Anterior cingulate cortex (tissue), 58 donors: ENCODE results near the gene DAPK1.
"Not testable (repeated sequence)": the region's sequence is repeated elsewhere in the genome, so short reads cannot be mapped to it uniquely, and the experiment has no call there.

Experiments
- DNase-seq, 58 donors: peaks; one replicate each; lab custom pipeline; 2025; lab: John Stamatoyannopoulos, UW

The DAPK1 gene

DNA sequence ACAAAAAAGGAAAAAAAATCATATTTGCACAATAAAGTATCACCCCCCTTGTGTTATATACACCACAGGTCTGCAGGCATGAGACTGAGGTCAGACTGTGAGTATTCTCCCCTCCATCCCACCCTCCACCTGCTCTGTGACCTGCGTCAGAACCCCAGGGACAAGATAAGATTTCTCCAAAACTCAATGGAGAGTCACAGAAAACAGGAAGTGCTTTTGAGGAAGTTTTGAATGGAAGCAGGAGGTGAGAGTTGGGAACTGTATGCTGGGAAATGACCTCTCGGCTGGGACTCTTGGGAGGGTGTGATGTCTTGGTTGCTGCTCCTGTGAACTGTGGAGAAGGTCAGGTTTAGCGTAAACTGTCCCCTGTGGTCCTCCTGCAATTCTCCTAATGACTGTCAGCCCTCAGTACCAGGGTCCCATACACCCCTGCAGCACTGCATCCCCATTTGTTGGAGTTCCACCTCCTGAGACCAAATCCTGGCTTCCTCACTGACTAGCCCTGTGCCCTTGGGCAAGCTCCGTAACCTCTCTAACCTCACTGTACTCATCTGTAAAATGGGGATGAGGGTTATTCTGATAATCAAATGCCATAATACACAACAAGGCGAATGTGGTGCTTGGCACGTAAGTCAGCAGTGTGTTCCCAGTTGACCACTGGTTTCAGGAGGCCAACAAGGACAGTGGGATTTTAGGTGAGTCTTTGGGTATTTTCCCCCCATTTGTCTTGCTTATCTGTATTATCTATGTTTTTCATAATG lies 221.4 kb downstream of the DAPK1 start:
- DNase-seq: no peak

DNA sequence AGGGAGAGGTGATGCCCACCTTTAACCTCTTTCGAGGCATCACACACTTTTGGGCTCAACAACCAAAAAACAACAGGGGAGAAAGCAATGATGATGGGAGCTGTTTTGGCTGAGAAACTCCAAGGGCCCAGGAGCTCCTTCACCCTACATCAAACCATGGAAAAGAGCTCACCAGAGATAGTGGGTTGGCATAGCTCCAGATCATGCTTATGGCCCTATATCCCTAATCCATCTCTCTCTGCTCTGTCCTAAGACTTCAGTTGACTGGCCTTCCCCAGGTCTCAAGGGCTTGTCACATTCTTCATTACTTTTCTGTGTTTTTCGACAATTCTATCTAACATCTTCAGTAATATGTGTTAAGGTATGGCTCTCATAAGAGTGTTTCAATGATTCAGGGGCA lies 222.5 kb downstream of the DAPK1 start:
- DNase-seq: no peak

DNA sequence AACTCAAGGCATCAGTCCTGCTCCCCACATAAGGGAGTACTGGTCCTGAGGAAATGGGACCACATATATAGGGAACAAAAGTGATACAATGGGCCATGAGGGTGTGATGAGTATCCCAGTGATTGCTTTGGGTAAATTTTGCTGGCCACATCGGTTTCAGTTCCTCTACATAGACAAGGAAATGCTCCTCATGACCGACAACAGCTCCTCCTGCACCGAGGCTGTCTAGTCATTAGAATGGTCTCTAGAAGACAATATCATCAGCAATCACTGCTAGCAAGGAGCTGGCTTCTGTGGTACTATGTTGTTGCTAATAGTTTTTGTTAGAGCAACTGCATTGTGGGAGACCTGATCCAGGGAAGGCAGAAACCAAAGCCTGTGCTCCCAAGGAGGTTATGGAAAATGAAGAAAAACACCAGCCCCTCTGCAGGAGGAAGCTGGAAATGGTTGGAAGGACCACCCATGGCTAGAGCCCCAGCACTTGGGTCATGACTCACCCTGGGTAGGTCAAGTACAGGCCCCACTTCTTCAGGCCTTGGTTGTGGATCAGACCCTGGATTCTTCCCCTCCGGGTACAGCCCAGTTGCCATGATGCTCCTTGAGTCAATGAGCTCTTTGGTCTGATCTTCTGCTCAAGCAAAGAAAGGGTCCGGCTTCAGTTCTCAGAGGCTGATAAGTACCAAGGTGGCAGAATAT lies 224.9 kb downstream of the DAPK1 start:
- peak in 8 of 58 donors; percentile 11 to 45 (median 23) for DNase-seq

DNA sequence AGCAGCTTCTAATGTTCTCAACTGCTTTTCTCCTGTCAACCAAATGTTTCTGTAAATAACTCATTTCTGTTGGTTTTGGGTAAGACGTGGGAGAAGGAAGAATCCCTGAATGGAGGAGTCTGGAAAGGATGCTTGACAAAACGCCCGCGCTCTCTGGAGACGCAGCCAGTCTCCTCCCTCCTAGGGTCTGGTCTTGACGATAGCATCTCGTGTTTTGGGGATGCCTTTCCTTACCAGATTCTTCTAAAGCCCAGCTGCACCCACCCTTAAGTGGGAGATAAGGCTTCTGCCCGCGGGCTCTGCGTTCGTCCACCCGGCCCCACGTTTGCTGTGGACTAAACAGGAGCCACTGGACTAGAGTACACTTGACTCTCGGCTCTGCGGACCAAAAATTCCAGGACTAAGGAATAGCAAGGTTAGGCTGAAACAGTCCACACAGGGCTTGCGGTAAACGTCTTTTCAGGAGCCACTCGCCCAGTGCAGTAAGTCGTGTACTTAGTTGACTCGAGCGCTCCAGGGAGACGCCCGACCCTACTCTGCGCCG lies 227.8 kb downstream of the DAPK1 start:
- peak in 44 of 58 donors; percentile 23 to 86 (median 64) for DNase-seq

DNA sequence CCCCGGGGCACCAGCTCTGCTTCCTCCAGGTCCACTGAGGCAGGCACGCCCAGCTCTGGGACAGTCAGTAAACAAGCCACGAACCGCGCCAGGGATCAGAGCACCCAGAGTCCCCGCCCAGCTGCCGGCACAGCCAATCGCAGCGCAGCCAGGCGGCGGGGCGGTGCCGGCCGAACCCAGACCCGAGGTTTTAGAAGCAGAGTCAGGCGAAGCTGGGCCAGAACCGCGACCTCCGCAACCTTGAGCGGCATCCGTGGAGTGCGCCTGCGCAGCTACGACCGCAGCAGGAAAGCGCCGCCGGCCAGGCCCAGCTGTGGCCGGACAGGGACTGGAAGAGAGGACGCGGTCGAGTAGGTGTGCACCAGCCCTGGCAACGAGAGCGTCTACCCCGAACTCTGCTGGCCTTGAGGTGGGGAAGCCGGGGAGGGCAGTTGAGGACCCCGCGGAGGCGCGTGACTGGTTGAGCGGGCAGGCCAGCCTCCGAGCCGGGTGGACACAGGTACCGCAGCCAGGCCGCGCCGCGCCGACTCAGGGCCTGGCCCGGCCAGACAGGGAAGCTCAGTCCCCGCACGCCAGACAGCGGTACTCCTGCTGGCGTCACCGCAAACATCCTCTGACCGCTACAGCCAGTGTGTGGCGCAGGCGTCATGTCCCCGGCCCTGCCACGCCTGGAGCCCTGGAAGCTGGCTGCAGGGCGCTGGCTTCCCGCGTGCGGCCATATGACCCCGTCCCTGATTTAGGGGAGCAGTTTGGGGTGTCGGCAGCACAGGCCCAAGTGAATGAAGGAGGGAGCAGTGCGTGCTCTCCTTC lies 228.4 kb downstream of the DAPK1 start, which contains the start of gene CTSL:
Gene CTSL (plus strand): TSS at position 220 of the 810 bp plus-strand sequence. CDS start 1,485 bp downstream, outside the sequence.
- DNase-seq: peak; percentile 65 to 97 (median 91)

DNA sequence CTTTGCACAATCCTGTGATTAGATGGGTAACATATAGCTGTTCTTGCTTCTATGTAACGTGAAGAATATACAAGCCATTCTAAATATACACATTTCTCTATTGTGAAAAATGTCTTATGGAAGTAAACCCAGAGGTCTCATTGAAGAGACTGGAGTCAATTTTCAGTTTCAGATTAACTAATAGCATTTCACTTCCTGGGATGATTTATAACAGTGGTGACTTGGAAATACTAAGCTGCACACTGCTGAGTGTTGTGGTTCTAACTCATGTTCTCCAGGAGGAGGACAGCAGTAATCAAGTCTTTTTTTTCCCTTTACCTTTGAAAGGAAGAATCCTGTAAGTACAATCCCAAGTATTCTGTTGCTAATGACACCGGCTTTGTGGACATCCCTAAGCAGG lies 231.6 kb downstream of the DAPK1 start:
- DNase-seq: no peak

DNA sequence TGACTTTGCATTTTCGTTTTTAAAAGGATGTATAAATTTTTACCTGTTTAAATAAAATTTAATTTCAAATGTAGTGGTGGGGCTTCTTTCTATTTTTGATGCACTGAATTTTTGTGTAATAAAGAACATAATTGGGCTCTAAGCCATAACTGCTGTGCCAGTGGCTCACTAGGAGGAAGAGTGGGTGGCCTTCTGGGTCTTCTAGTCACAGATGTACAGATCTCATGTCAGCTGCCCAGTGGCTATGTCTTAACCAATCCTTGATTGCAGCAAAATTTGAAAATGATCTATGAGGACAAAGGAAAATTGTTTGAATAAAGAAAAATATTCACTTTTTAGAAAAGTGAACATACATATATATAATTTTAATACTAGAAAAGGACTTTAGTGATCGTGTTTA lies 233.7 kb downstream of the DAPK1 start:
- DNase-seq: no peak

DNA sequence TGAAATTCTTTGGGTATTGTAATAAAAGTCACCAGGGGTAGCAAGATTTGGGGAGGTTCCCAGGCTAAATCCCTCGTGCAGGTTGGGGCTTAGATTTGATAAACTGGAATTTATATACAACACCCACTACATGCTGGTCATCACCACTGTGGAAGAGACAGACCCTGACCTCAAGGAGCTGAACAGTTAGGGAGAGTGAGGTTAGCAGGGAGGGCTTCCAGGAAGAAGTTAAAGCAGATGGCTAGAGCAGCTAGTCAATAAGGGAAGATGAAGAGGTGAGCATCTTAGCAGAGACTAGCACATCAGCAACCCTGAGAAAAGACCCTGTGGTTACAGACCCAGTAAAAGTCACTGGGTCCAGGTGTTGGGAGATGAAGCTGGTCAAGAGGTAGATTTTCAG lies 234.7 kb downstream of the DAPK1 start:
- DNase-seq: no peak

DNA sequence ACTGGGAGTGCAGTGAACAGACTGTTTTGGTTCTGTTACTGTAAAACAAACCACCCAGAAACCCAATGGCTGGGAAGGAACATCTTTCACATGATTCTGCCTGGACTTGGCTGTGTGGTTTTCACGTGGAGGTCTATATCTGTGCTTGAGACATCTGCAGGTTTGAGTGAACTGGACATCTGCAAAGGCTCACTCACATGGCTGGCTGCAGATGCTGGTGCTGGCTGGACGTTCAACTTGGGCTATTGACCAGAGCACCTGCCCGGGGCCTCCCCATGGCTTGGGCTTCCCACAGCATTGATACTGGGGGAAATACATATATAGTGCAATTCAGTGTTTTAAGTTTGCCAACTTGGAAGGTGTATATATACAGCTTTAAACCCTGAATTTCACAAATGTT lies 235.1 kb downstream of the DAPK1 start:
- no peak for DNase-seq

DNA sequence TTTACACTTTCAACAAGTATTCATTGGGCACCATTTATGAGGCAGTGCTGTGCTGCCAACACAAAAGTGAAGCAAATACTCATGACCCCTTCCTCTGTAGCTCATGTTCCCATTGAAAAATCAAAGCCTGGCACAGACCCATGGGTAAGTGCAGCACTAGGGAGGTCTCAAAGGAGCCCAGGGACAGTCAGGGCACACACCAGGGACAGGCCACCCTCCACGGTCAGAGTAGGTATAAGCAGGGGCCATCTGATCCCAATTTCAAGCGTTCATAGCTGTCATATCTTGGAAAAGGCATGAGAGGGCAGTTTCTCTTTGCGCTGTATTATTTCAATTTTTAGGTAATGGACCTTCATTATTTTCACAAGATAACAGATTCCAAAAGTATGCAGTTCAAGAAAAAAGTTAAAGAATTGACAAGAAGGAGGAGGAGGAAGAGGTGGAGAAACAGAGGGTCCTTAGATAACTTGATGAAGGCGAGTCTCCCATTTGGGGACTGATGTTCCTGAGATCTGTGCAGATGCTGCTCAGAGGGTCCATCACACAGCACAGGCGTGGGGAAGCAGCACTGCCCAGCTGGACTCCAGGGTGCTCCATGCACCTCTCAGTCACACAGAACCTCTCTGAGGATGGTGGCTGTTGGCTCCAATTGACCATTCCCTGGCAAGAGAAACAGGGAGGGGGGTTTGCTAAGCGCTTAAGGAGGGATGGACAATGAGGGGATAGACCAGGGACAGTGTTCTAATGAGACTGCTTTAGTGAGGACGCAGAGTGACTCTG lies 235.8 kb downstream of the DAPK1 start:
- DNase-seq: no peak

DNA sequence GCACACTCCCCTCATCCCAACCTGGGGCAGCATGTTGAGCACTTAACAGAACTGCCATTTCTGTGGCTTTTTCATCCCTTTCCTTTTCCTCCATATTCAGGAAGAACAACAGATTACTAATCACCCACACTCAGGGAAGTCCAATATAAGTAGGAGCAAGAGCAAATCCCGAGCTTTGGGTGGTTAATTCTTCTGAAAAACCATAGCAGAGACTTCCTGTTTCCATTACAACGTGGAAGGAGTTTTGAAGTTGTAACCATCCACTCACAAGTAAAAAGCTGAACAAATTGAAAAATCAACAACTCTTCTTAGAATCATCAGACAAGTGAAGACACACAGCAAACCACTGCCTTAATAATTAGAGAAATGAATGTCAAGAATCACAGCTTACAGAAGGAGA lies 236.4 kb downstream of the DAPK1 start:
- no peak for DNase-seq

DNA sequence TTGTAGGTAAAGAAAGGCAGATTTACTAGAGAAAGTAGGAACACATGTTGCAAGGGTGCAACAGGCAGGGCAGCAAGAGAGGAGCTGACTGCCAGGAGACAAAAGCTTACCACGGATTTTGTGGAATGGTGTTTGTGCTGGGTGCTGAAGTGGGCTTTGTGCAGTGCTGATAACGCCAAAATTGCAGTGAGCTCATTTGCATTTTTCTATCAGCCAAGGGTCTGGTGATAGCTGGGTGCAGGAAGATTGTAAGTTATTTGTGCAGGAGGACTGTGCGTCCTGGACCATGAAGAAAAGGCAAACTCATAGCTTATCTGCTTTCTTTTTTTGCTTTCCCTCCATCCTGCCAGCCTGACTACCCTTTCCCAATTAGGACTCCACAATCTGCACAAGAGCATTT lies 241.9 kb downstream of the DAPK1 start:
- DNase-seq: no peak

DNA sequence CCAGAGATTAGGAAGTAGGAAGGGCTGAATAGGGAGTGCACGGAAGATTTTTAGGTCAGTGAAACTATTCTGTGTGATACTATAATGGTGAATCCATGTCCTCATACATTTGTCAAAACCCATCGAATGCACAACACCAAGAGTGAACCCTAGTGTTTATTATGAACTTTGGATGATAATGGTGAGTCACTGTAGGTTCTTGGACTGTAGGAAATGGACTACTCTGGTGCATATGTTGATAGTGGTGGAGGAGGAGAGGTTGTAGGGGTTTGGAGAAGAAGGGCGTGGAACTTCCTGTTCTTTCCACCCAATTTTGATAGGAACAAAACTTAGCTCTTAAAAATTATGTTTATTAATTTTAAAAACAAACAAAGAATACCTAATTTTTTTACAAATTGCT lies 242.5 kb downstream of the DAPK1 start:
- no peak for DNase-seq

DNA sequence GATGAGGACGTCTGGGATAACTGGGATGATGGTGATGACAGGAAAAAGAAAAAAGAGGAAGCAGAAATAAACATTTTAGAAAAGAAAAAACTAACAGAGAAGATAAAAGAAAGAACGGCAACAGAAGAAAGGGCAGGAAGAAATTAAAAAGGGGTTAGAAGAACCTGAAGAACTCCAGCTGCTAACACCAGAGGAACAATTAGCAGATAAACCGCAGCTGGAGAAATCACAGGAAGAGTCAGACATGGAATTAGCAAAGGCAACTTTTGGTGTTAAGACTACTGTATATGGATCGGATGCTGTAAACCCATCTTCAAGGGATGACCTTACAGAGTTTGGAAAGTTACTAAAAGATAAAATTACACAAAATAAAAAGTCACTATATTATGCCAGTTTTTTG lies 243.7 kb downstream of the DAPK1 start:
- DNase-seq: no peak

DNA sequence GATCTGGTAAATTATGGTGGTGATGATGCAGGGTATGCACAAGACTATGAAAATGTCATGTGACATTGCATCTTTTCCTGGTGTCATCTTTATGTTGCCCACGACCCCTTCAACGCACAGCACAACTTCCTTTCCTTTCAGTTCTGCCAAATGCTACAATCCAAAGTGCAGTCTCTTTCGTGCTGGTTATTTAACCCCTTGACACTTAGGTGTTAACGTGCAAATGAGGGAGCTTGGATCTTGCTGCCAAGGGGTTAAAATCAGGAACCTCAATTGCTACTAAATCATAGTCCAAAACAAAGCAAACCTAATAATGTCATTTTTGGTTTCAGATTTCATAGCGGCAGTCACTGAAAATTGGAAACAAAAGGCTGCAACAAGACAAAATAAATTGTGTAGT lies 244.2 kb downstream of the DAPK1 start:
- DNase-seq: no peak

DNA sequence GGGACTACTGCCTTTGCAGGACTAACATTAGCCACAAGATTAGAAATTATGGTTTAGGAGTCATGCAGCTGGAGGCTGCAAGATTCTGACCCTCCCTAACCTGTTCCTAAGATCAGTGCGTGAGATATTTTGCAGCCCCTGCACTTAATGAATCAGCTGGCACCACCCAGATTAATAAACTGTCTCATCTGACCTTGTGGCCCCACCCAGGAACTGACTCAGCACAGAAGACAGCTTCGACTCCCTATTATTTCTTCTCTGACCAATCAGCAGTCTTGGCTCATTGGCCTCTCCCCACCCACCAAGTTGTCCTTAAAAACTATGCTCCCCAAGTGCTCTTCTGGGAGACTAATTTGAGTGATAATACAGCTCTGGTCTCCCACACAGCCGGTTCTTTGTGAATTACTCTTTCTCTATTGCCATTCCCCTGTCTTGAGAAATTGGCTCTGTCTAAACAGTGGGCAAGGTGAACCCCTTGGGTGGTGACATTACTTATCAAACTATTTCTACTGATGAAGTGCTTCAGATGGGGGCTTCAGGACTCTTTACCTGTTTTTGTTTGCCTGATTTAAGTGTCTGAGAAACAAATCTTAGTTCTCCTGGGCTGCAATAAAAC lies 245.3 kb downstream of the DAPK1 start:
- no peak for DNase-seq

DNA sequence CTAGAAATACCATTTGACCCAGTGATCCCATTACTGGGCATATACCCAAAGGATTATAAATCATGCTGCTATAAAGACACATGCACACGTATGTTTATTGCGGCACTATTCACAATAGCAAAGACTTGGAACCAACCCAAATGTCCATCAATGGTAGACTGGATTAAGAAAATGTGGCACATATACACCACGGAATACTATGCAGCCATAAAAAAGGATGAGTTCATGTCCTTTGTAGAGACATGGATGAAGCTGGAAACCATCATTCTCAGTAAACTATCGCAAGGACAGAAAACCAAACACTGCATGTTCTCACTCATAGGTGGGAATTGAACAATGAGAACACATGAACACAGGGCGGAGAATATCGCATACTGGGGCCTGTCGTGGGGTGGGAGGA lies 246.6 kb downstream of the DAPK1 start:
- not testable (repeated sequence) for DNase-seq

DNA sequence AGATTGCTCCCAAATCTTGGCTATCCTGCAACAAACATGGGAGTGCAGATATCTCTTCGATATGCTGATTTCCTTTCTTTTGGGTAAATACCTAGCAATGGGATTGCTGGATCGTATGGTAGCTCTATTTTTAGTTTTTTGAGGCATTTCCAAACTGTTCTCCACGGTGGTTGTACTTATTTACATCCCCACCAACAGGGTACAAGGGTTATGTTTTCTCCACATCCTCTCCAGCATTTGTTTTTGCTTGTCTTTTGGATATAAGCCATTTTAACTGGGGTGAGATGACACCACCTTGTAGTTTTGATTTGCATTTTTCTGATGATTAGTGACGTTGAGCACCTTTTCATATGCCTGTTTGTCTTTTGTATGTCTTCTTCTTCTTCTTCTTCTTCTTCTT lies 248.5 kb downstream of the DAPK1 start:
- no peak for DNase-seq

DNA sequence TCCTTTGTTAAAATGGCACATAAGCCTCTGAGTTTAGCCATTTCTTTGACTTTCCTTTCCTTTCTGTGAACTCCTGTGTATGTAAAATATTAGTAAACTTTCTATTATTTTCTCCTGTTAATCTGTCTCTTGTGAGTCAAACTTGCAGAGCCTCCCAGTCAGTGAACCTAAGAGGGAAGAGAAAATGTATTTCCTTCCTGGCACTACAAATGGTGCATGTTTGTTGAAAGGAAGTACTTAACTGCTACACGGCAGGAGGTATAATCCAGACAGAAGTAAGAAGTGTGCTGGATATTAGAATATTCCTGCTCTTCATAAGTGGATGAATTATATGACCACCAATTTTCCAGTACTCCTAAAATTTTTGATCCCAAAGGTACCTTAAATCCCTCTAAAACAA lies 251.2 kb downstream of the DAPK1 start:
- DNase-seq: no peak
